ENCODE measurements around the gene SLC15A2.
"Not testable (repeated sequence)": the region's sequence is repeated elsewhere in the genome, so short reads cannot be mapped to it uniquely, and the experiment has no call there.

The SLC15A2 gene

GRCh38 chr3:121894301-121894990, at the start of gene SLC15A2:
SLC15A2 (plus strand) TSS chr3:121894401; CDS start chr3:121894477, 76 bp downstream.
- no peak for DNase-seq

GRCh38 chr3:121844892-121845291, 49.3 kb upstream of the SLC15A2 start:
- DNase-seq = no peak

DNA sequence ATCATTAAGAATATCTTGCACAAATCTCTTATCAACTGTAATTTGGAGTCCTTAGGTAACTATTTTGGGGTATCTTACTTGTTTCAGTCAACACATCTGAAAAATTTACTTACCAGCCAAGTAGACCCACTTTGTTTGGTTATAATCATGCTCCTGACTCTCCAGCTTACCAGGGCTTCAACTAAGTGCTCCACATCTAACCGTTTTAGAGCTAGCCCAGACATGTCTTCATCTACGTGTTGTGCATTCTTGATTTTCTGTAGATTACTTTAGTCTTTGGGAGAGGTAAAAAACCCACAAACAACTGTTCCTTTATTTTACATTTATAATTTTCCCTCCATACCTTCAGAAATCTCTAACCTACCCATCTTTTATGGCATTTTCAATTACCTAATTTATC, 41.9 kb upstream of the SLC15A2 start:
- DNase-seq = no peak

GRCh38 chr3:121855555-121855954, 38.6 kb upstream of the SLC15A2 start:
- DNase-seq = peak in 1 of 2 experiments; percentile 2

GRCh38 chr3:121857778-121858177, 36.4 kb upstream of the SLC15A2 start:
- not testable (repeated sequence) for DNase-seq

DNA sequence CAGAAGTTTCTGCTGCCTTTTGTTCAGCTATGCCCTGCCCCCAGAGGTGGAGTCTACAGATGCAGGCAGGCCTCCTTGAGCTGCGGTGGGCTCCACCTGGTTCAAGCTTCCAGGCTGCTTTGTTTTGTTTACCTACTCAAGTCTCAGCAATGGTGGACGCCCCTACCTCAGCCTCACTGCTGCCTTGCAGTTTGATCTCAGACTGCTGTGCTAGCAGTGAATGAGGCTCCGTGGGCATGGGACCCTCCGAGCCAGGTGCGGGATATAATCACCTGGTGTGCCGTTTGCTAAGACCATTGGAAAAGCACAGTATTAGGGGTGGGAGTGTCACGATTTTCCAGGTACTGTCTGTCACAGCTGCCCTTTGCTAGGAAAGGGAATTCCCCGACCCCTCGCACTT, 31.0 kb upstream of the SLC15A2 start:
- DNase-seq = not testable (repeated sequence)

- DNase-seq = no peak
Observed at GRCh38 chr3:121863801-121864200, 30.4 kb upstream of the SLC15A2 start.

GRCh38 chr3:121869736-121870135, 24.5 kb upstream of the SLC15A2 start:
- no peak for DNase-seq

DNA sequence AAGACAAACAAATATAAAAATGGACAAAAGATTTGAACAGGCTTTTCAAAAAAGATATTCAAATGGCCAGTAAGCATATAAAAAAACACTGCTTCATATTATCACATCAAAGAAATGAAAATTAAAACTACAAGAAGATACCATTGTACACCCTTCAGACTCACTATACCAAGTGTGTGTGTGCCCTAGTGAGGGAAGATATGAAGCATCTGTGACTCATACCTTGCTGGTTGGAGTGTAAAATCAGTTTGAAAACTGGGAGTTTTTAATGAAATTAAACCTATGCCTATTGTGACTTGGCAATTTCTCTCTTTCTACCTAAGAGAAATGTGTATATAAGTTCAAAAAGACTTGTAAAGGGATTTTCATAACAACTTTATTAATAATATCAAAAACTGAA, 23.5 kb upstream of the SLC15A2 start:
- no peak for DNase-seq

GRCh38 chr3:121871430-121871829, 22.8 kb upstream of the SLC15A2 start:
- no peak for DNase-seq

DNA sequence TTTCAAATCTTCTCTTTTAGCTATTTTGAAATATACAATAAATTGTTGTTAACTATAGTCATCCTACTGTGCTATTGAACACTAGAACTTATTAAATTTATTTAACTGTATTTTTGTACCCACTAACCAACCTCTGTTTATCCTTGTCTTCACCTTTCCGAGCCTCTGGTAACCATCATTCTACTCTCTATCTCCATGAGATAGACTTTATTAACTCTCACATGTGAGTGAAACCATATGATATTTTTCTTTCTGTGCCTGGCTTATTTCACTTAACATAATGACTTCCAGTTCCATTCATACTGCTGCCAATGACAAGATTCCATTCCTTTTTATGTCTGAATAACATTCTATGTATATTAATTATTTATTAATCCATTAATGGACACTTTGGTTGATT, 15.8 kb upstream of the SLC15A2 start:
- no peak for DNase-seq

DNA sequence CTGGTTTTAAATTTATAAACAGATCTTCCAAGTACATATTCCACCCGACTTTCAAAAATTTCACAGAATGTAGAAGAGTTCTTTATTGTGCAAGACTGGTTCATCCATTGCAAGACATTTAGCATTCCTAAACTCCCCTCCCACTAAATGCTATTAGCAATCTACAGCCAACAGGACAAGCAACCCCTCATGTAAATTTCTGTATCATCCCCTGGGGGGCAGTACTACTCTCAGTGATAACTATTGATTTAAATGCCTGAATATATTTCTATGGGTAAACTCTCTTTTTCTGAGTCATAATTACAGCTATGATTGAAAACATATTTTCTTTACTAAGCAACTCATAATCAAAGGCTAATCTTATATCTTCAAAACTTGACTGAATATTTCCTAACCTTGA, 10.7 kb upstream of the SLC15A2 start:
- peak; percentile 4 to 6 for DNase-seq

DNA sequence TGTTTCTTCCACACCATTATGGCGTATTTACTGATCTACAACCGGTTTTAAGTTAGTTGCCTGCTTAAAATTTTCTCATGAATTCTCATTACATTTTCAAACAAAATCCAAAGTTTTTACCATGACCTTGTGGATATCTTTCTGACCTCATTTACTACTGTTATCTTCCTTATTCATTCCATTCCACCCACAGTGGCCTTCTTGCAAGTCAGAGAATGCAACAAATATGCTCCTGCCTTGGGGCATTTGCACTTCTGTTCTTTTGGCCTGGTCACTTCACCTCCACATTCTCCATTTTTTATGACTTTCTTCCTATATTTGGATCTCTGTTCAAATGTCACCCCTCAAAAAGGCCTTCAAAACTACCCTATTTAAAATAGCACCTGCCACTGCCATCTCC, 8.8 kb upstream of the SLC15A2 start:
- no peak for DNase-seq

DNA sequence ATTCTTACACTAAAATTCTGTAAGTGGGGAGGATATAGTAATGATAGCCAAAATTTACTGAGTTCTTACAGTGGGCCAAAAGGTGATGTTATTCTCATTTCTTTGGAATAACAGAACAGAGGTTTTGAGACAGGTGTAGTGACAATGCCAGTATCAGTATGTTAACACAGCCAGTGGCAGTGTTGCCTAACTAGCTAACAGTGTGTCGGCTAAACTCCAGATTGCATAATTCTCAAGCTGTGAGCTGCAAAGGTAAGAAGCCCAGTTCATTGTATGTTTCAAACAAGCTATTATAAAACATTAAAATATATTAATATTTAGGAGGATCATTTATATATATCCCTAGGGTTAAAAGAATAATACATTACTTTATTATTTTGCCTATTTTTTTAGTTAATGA, 920 bp downstream of the SLC15A2 start:
- no peak for DNase-seq

DNA sequence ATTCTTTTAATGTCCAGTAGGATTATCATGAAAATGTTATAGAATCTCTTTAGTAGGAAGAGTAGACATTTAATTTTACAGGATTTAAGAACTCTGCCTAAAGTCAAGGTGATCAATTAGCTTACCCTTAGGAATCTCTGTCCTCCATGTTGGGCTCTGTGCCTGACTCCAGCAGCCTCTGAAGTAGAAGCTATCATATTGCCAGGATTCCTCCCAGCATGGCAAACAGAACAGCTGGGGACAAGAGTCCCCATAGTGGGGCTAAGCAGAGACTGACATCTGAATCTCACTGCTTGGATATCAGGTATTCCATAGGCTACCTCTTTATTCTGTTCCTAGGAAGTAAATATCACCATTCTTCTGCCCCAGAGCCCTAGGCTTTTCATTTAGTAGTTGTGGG, 1.5 kb downstream of the SLC15A2 start:
- DNase-seq = no peak

GRCh38 chr3:121896823-121897222, 2.6 kb downstream of the SLC15A2 start:
- DNase-seq = no peak

DNA sequence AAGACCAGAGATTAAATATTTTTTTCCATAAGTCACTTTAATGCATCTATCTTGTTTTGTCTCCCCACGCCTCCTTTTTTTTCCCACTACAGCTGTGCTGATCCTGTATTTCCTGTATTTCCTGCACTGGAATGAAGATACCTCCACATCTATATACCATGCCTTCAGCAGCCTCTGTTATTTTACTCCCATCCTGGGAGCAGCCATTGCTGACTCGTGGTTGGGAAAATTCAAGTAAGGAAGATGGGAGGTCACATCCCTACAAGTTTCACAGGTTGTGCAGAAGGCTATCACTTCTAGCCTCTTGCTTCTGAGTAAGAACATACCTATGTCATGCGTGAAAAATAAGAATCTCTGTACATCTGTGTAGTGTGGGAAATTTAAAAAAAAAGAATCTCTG, 3.1 kb downstream of the SLC15A2 start:
- DNase-seq = no peak

DNA sequence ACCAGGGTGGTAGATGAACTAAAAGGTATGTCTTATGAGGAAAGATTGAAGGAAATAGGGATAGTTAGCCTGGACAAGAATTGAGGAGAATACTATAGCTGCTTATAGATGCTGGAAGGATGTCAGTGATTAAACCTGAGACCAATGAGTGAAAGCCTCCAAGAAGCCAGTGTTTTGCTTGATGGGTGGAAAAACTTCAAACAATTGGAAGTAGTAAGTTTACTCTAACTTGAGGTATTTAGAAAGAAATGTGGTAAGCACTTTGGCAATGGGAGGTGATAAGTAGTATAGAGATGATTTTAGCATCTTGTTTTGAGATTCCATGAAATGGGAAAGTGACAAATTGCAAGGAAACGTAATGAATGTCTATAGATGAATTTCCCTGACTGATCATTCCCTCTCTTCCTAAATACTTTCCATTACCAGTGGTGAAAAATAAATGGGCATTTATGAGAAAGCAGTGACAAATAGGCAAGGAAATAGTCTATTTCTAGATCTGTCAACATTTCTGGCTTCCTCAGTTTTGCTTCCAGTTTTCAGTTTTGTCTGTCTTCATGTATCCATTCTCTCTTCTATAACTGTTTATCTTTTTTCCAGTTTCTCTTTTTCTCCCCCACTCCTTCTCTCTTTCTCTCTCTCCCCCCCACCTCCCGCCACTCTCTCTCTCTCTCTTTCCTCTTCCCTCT, 19.2 kb downstream of the SLC15A2 start:
- DNase-seq = no peak

GRCh38 chr3:121914081-121914998, 20.1 kb downstream of the SLC15A2 start:
- no peak for DNase-seq

GRCh38 chr3:121916189-121916588, 22.0 kb downstream of the SLC15A2 start:
- DNase-seq = no peak

DNA sequence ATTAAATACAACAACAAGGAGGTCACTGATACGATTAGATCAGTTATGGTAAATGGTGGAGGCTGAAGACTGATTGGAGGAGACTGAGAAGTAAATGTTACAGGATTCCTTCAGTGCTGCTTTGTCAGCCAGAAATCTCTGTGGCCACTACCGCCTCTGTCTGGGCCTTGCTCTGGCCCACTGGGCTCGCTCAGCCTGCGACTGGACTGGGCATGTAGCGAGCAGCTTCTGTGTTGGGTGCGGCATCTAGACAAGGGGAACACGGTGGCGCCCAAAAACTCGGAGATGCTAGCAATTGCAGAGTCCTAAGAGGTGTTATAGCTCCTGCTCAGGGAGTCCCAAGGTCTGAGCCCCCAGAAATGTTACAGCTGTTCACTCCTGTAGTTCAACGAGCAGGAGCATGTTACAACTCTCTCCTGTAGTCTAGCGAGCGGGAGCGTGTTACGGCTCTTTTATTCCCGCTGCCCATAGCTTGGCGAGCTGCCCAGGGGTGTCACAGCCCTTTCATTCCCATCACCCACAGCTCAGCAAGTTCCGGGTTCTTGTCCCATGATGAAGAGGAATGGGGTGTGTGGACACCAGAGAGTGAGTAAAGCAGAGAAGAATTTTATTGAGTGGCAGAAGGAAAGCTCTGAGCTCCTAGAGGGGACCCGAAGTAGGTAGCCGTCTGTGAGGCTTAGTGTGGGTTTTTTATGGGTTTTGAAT, 24.7 kb downstream of the SLC15A2 start:
- no peak for DNase-seq

DNA sequence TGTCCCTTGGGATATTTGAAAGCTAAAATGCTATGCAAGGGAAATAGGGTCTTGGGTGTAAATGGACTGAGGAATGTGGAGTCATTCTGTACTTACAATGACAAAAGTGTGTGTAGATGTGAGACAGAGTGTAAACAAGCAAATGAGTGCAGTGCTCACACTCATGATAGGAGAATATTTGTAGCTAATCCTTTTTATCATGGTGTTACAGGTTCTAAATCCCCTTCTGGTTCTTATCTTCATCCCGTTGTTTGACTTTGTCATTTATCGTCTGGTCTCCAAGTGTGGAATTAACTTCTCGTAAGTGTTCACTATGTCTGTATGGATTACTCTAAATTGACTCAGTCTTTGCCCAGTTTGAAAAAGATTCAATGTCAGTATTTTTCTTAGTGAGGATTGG, 30.5 kb downstream of the SLC15A2 start:
- no peak for DNase-seq

GRCh38 chr3:121926380-121926779, 32.2 kb downstream of the SLC15A2 start:
- DNase-seq = no peak
